NOMO-1 (cell line): ENCODE data around the gene PRKCZ.

Source experiments
- DNase-seq, 2 experiments: peaks; one replicate each; lab custom pipeline; 2025; ENCODE audit not compliant: unreplicated experiment in 2 of 2; lab: John Stamatoyannopoulos, UW

The PRKCZ gene

GRCh38 chr1:2049718-2050431, at the start of gene PRKCZ:
PRKCZ (plus strand) TSS chr1:2050411; CDS start chr1:2050631, 220 bp downstream.
- peak; percentile 74 to 77 for DNase-seq

- no peak for DNase-seq
Observed at GRCh38 chr1:2000432-2000831, 49.8 kb upstream of the PRKCZ start.

- no peak for DNase-seq
Observed at GRCh38 chr1:2000850-2001249, 49.4 kb upstream of the PRKCZ start.

- no peak for DNase-seq
Observed at GRCh38 chr1:2001773-2002411, 48.3 kb upstream of the PRKCZ start.

- no peak for DNase-seq
Observed at GRCh38 chr1:2003541-2004131, 46.6 kb upstream of the PRKCZ start, which contains the start of gene CFAP74. CFAP74 (minus strand) TSS chr1:2003786; CDS start chr1:1990956, 12,830 bp downstream.

- no peak for DNase-seq
Observed at GRCh38 chr1:2004856-2005255, 45.4 kb upstream of the PRKCZ start.

- no peak for DNase-seq
Observed at GRCh38 chr1:2009101-2010053, 40.8 kb upstream of the PRKCZ start.

GRCh38 chr1:2014181-2014580, 36.0 kb upstream of the PRKCZ start:
- no peak for DNase-seq

- DNase-seq: no peak
Observed at GRCh38 chr1:2014741-2015735, 35.2 kb upstream of the PRKCZ start.

- no peak for DNase-seq
Observed at GRCh38 chr1:2016123-2016522, 34.1 kb upstream of the PRKCZ start.

GRCh38 chr1:2018217-2019171, 31.7 kb upstream of the PRKCZ start:
- no peak for DNase-seq

- DNase-seq: no peak
Observed at GRCh38 chr1:2019172-2019543, 31.1 kb upstream of the PRKCZ start, which contains the start of gene GABRD. GABRD (plus strand) TSS chr1:2019345; CDS start chr1:2019424, 79 bp downstream.

GRCh38 chr1:2019571-2020309, 30.5 kb upstream of the PRKCZ start:
- no peak for DNase-seq

GRCh38 chr1:2020310-2020655, 29.9 kb upstream of the PRKCZ start:
- DNase-seq: no peak

GRCh38 chr1:2021550-2021949, 28.7 kb upstream of the PRKCZ start:
- DNase-seq: no peak

- no peak for DNase-seq
Observed at GRCh38 chr1:2022063-2022770, 28.0 kb upstream of the PRKCZ start.

- DNase-seq: no peak
Observed at GRCh38 chr1:2023187-2023586, 27.0 kb upstream of the PRKCZ start.
